TTC549 (cell line): ENCODE measurements around the gene XXYLT1.
"Not testable (repeated sequence)": the region's sequence is repeated elsewhere in the genome, so short reads cannot be mapped to it uniquely, and the experiment has no call there.

Experiments
- FAIRE-seq: peaks from 2 replicates; lab custom pipeline; 2012; peaks lifted over from hg19 to GRCh38; lab: Jason Lieb, UNC

Gene XXYLT1

GRCh38 chr3:195063581-195064193 lies 207.3 kb downstream of the XXYLT1 start:
- FAIRE-seq: no peak

DNA sequence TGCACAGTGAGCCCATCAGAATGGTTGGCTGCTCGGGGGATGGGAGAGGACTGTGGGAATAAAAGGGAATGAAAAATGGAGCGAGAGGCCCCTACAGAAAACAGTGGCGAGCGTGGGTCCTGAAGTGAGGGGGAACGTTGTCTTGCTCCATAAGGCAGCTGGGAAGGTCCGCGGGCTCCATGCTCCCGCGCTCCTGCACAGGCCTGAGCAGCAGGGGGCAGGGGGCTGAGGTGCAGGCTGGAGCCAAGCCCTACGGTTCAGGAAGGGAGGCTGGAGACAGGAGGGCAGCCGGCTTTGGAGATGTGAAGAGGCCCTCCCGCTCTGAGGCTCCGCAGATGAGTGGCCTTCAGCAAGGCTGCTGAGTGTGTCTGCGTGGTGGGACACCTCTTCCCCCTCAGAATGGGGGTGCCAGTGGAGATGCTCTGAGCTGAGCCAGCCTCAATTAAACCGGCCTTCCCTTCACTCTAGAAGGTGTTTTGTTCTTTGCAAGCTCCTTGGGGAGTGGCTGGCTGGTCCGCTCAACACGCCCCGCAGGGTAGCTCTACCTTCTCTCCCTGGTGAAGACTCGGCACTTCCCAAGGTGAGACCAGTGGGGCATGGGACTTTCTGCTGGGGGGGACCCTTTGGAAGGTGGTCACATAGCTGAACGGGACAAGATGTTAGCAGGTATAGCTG lies 208.0 kb downstream of the XXYLT1 start:
- FAIRE-seq: no peak

DNA sequence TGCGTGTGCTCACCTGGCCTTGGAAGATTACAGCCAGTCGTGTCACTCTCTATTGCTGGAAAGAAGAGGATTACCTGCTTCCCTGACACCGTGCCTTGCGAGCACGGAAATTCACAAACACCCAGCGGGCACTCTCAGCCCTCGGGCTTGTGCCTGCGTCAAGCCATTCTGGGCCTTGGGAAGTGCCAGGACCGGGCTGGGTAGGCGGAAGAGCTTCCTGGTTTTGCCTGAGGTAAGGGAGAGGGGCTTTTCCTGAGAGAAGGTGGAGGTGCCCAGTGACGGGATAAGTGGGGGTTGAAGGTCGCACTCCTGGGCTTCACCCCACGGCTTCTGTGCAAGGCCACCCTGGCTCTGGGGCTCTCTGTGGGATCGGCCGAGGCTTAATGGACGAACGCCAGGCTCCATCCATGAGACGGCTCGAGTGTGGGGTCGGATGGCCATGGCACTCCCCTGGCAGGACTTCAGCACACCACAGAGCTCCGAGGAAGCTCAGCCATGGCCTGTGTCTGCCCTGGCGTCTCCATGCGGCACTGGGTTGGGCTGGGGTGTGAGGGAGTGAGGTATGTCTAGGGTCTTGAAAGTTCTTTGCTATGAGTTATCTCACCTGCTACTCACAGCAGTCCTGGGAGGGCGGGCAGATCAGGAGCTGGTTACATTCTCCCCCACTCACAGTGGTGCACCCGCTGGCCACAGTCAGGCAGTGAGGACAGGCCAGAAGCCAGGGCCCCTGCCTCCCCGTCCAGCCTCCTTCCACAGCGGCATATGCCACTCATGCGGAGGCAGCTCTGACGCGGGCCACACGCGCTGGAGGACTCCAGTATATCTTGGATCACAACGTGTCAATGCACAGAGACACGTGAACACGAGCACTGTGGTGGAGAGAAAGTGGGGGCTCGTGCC lies 209.0 kb downstream of the XXYLT1 start:
- no peak for FAIRE-seq

GRCh38 chr3:195060531-195061291 lies 210.2 kb downstream of the XXYLT1 start:
- no peak for FAIRE-seq

DNA sequence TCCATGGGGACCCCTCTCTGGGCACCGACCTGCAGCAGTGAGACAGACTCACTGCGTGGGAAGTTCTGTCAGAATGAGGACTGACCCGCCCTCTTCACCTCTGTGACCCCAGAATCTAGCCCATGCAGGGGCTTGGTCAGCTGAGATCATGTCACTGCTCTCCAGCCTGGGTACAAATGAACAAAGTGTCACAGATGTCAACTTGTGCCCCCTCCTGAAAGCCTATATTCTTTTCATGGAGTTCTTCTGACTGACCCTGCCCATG lies 210.8 kb downstream of the XXYLT1 start:
- no peak for FAIRE-seq

- no peak for FAIRE-seq
Observed at GRCh38 chr3:195059471-195060216, 211.3 kb downstream of the XXYLT1 start.

- no peak for FAIRE-seq
Observed at GRCh38 chr3:195059006-195059350, 212.0 kb downstream of the XXYLT1 start.

- no peak for FAIRE-seq
Observed at GRCh38 chr3:195058336-195059005, 212.5 kb downstream of the XXYLT1 start.

- no peak for FAIRE-seq
Observed at GRCh38 chr3:195057716-195058115, 213.2 kb downstream of the XXYLT1 start.

DNA sequence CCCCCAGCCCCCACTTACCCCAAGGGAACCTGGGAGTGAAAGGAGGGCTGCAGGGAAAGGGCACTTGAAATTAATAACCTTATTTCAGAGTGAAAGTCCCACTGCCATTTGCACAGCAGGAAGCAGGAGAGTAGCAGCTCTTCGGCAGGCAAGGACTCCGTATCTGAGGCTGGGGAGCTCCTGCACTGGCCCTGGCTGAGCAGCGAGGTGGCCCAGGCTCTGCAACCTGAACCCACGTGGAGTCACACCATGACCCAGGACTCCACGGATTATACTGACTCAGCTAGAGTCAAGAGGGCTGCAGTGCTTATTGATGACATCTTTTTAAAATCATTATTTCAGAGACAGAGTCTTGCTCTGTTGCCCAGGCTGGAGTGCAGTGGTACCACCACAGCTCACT lies 214.5 kb downstream of the XXYLT1 start:
- no peak for FAIRE-seq

- no peak for FAIRE-seq
Observed at GRCh38 chr3:195054311-195054710, 216.6 kb downstream of the XXYLT1 start.

DNA sequence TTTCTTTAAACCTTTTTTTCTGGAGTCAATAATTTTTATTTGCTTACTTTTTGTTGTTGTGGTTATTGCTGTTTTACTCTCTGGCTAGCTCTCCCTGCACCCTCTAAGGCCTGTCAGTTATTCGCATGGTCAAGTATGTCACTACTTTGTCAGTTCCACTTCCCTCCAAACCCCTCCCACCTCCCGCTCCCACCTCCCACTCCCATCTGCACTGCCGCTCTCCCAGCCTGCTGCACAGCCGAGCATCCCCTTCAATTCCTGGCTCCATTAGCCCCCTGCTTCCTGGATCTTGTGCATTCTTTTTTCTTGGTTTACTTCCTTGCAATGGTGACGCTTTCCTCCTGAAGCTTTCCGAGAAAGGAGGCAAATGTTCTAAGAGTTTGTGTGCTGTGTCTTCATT lies 218.0 kb downstream of the XXYLT1 start:
- FAIRE-seq: no peak

GRCh38 chr3:195050296-195050695 lies 220.7 kb downstream of the XXYLT1 start:
- FAIRE-seq: not testable (repeated sequence)

DNA sequence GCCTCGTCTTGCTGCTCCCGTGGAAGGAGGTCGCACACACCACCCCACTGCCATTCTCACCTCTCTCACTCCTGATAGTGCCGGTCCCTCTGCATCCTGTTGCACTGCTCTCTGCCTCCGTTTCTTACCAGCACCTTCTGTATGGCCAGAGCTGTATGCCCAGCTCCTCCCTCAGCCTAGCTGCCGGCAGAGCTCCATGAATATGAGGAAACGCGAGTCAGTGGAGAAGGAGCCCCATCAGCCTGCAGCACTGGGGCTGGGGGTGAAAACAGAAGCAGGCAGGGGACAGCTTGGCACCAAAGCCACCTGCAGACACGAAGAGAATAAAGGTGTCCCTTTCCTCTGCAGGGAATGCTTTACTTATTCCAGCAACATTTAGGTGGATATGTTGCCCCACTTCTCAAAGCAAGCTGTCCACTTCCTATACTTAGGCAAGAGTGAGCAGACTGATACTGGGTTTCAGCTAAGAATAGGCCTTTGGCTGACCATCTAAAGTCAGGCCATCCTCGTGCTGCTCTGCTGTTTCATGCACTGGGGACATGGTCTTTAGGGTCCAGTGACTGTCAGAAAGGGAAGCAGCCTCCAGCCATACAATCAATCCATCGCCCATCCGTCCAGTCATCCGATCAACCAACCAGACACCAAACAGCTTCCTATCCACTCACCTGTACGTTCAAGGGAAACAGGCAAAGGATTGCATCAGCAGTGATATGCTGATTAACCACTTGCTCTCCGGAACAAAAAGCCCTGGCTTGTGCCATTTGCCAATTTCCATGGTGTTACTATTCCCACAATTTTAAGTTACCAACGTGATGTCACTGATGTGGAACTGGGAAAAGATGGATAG lies 222.7 kb downstream of the XXYLT1 start:
- FAIRE-seq: no peak

DNA sequence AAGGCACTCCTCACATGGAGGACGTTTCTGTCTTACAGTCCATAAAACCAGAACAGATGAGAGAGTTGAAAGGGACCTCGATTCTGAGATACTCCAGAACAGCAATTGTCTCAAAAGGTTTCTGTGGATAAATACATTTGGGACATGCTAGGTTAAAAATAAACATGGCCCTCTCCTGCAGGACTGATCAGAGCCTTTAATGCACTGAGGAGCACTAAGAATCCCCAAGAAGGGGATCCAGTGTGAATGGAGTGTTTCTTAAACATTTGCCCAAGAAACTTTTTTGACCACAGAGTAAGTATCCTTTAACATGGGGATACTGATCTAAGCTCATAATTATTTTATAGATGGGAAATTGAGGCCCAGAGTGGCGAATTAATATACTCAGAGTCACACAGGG lies 223.4 kb downstream of the XXYLT1 start:
- no peak for FAIRE-seq

DNA sequence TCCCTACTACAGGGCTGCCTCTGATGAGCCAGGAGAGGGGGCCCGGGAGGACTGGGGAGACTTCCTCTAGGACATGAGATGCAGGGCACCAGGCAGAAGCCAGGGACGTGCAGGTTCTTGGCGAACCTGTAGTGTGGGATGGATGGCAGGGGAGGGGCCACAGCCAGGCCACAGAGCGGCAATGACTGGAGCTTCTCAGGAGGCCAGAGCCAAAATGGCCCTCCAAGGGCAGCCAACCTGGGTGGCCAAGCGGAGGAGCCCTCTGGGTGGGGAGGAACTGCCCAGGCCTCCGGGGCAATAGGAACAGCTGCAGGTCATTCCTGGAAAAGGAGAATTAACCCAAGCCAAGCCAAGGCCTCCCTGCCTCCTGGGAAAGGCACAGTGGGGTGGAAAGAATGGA lies 224.5 kb downstream of the XXYLT1 start:
- no peak for FAIRE-seq

DNA sequence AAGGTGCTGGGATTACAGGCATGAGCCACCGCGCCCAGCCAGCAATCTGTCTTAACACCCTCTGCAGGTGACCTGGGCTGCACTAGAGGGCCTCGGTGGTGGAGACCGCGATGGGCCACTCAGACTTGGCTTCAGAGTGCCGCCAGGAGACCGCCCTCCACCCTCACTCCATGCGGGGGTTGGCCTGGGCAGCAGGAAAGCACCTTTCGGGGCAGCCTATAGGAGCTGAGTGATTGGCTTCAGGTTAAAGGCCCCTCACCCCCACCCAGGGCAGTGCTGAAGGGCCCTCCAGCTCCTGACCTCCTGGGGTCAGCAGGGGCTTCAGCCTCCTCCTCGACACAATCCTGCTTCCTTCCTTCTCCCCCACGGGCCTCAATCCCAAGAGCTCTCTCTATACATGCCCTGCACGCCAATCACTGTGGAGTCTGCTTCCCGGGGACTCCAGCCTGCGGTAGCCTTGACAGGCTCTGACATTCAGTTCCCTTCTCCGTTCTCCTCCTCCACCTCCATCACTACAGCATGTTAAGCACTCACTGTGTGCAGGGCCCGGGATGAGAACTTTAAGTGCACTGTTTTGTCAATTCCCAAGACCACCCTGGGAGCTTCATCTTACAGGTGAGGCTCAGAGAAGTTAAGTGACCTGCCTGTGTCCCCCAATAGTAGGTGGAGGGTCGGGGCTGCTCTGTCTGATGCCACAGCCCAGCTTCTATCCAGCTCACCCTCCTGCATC lies 225.3 kb downstream of the XXYLT1 start:
- FAIRE-seq: no peak

GRCh38 chr3:195044411-195044810 lies 226.5 kb downstream of the XXYLT1 start:
- no peak for FAIRE-seq

DNA sequence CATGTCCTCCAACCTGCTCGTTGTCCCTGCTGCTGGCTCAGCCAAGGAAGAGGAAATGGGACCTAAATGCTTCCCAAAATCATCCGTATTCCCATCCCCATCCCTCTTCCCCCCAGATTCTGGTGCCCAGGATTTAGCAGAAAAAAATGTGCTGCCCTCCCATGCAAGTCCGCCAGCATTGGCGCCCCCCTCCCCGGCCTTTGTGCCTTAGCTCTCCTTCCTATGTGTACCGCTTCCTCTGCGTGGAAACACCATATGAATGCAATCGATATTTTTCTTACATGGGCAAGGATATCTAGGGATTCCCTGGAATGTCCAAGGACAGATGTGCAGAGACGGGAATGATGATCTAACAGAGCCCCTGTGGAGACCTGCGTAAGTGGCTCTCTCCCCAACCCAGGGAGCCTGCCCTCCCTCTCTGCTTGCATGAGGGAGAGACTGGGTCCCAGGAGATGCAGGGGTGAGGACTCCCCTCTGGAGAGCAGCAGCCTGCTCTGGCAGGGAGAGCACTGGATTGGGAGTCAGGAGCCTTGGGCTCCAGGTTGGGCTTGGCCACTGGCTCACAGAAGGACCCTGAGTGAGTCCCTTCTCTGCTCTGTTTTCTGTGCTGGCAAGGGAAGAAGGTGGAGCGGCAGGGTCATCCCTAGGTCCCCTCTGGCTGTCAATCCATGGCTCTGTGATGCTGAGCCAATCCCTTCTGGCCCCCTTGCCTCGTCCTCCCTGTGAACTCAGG lies 227.2 kb downstream of the XXYLT1 start:
- FAIRE-seq: no peak
